ENCODE results near the gene NFIA.

NFIA gene

DNA sequence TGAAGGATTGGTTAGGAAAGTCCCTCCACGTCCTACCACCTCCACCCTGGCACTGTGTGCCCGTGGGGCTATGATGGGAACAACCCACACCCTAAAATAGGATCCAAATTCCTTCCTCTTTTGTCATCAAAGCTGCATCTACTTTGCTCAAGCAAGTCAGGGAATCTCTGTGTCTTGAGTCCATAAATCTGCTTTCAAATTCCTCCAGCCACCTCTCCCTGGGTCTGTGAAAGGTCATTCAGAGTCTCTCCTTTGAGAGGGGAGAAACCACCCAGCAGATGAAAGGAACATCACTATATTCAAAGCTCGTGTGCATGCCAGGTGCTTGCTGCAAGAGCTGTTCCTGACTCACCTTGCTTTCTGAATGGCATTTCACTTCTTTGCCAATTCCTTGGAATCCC lies 399.0 kb downstream of the NFIA start:
- Histone ChIP-seq H3K27ac (ENCODE audit: low read depth, low read length) (no peak overlapping the region), H3K4me3 (ENCODE audit: low read depth in 1 of 2, low read length in 2 of 2) (no peak overlapping the region), H3K9ac (ENCODE audit: low read length) (no peak overlapping the region), H3K9me3 (ENCODE audit: low read length) (no peaks in the 10 kb centered on the region), H3K36me3 (ENCODE audit: insufficient read depth, low read length) (no peaks in the 10 kb centered on the region), H3K4me1 (ENCODE audit: insufficient read depth, low read length) (no peaks in the 10 kb centered on the region), H3K27me3 (ENCODE audit: control insufficient read depth in 1 of 2, insufficient read depth in 2 of 2, low read length in 2 of 2) (no peaks in the 10 kb centered on the region)

DNA sequence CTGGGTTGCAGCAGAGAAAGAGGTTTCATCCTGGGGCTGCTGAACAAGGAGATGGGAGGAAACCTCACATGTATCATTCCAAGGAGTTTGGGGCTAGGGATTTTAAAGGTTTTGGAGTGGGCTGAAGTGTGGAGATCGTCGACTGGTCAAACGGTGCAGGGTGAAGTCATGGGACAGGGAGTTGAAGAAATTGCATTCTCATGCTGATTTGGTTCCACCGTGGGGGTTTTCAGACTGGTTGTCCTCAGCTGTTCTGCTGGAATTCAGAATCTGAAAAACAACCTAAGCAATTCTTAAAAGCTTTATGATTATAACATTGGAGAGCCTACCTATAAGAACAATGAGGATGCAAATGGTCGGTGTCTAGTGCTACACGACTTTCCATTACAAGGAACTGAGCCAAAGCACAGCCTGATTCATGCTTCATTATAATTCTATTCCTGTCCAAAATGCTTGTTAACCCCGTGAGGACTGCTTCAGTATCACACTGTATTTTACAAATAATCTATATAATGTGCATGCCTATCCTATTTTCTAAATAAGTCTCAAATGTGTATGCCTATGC lies 399.9 kb downstream of the NFIA start:
- Histone ChIP-seq H3K27ac (ENCODE audit: low read depth, low read length) (no peak overlapping the region), H3K4me3 (ENCODE audit: low read depth in 1 of 2, low read length in 2 of 2) (no peak overlapping the region), H3K36me3 (ENCODE audit: insufficient read depth, low read length) (no peaks in the 10 kb centered on the region), H3K9ac (ENCODE audit: low read length) (no peak overlapping the region), H3K27me3 (ENCODE audit: control insufficient read depth in 1 of 2, insufficient read depth in 2 of 2, low read length in 2 of 2) (no peaks in the 10 kb centered on the region), H3K9me3 (ENCODE audit: low read length) (no peaks in the 10 kb centered on the region), H3K4me1 (ENCODE audit: insufficient read depth, low read length) (no peaks in the 10 kb centered on the region)

DNA sequence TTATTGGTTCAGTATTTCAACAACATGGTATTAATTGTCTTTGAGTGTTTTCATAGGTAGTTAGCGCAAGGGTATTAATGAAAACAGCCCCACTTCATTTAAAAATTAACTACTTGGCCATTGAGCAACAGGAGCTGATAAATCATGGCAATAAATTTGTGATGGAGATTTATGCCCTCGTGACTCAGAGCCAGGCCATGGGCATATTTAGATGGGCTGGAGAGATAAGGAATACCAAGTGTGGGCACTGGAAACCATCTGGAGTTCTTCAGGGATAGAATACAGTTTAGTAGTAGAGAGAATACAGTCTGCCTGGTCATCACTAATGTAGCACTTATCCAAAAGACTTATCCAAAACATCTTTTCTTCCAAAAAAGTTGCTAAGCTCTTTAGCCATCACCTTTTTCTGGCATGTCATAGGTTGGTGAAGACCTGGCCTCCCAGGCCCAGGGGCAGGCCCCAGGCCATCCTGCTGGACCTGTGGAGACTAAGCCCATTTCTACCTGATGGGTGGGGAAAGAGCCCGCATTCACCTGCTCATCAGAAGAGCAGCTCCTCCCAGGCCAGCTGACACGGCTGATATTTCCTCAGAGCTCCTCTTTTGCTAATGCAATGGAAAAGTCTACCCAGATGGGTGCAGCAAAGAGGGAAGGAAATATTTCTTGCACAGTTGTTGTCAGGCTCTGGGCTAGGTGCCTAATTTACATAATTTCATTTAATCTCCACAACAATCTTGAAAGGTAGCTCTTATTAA lies 404.6 kb downstream of the NFIA start:
- Histone ChIP-seq H3K27me3 (ENCODE audit: control insufficient read depth in 1 of 2, insufficient read depth in 2 of 2, low read length in 2 of 2) (no peaks in the 10 kb centered on the region), H3K9me3 (ENCODE audit: low read length) (no peaks in the 10 kb centered on the region), H3K36me3 (ENCODE audit: insufficient read depth, low read length) (no peaks in the 10 kb centered on the region), H3K27ac (ENCODE audit: low read depth, low read length) (no peak overlapping the region), H3K4me3 (ENCODE audit: low read depth in 1 of 2, low read length in 2 of 2) (no peak overlapping the region), H3K4me1 (ENCODE audit: insufficient read depth, low read length) (peaks cover 11% of the 10 kb centered on the region), H3K9ac (ENCODE audit: low read length) (no peak overlapping the region)

DNA sequence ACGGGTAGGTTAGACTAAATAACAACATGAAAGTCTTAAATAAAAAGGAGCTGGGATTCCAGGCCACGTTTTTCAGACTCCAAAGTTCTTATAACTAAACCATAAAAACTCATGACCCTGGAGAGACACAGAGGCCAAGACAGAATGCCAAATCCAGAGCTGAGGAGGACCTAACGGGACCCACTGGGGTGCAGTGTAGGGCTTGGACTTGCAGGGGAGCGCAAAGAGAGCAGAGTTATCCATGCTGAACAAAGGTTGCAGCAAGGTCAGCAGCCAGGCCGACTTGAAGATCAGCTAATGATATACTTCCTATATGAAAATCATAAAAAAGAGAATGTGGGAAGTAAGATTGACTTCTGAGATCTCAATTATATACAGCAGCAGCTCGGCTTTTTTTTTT lies 405.4 kb downstream of the NFIA start:
- Histone ChIP-seq H3K4me3 (ENCODE audit: low read depth in 1 of 2, low read length in 2 of 2) (no peak overlapping the region), H3K9ac (ENCODE audit: low read length) (no peak overlapping the region), H3K27ac (ENCODE audit: low read depth, low read length) (no peak overlapping the region), H3K36me3 (ENCODE audit: insufficient read depth, low read length) (no peaks in the 10 kb centered on the region), H3K4me1 (ENCODE audit: insufficient read depth, low read length) (peaks cover 11% of the 10 kb centered on the region), H3K9me3 (ENCODE audit: low read length) (no peaks in the 10 kb centered on the region), H3K27me3 (ENCODE audit: control insufficient read depth in 1 of 2, insufficient read depth in 2 of 2, low read length in 2 of 2) (no peaks in the 10 kb centered on the region)

DNA sequence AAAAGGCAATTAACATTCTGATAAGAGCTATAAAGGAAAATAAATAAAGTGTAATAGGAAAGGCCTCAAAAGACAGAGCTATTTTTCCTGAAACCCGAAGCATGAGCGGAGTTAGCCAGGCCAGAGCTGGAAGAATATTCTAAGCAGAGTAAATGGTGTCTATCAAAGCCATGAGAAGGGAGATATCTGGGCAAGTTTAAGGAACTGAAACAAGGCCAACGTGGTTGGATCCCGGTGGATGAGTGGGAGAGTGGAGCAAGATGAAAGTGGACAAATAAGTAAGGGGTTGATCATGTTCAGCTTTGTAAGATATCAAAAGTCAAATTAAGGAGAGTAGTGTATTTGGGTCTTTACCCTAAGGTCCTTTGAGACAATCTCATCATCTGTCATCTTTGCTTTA lies 408.6 kb downstream of the NFIA start:
- peak overlapping the region; percentile 19 for H3K27ac ChIP-seq (ENCODE audit: low read depth, low read length)

DNA sequence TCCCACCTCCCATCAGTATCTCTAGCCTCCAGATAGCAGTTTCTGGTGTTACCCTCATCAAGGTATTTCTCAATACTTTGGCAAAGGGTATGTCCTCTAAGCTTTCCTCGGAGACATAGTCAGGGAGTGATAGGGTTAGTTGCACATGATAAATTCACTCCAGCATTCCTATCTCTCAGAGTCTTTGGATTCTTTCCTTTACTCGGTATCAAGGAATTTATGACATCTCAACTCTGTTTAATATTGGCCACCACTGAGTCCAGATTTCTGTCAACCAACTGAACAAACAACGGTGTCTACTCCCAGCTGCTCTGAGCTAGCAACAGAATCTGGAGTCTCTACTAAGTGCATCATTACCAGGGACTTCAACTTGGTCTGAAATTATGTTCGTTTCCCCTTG lies 409.1 kb downstream of the NFIA start:
- H3K9me3 ChIP-seq (ENCODE audit: low read length), result no peaks in the 10 kb centered on the region
- H3K36me3 ChIP-seq (ENCODE audit: insufficient read depth, low read length), result no peaks in the 10 kb centered on the region
- peak overlapping the region; percentile 19 for H3K27ac ChIP-seq (ENCODE audit: low read depth, low read length)
- no peak overlapping the region for H3K9ac ChIP-seq (ENCODE audit: low read length)
- H3K27me3 ChIP-seq (ENCODE audit: control insufficient read depth in 1 of 2, insufficient read depth in 2 of 2, low read length in 2 of 2), result no peaks in the 10 kb centered on the region
- H3K4me1 ChIP-seq (ENCODE audit: insufficient read depth, low read length), result peaks cover 11% of the 10 kb centered on the region
- no peak overlapping the region for H3K4me3 ChIP-seq (ENCODE audit: low read depth in 1 of 2, low read length in 2 of 2)

More for the DNA sequence above, 408.6 kb downstream of the NFIA start:
- Histone ChIP-seq H3K4me3 (ENCODE audit: low read depth in 1 of 2, low read length in 2 of 2) (no peak overlapping the region), H3K9ac (ENCODE audit: low read length) (no peak overlapping the region), H3K4me1 (ENCODE audit: insufficient read depth, low read length) (peaks cover 11% of the 10 kb centered on the region), H3K36me3 (ENCODE audit: insufficient read depth, low read length) (no peaks in the 10 kb centered on the region), H3K27me3 (ENCODE audit: control insufficient read depth in 1 of 2, insufficient read depth in 2 of 2, low read length in 2 of 2) (no peaks in the 10 kb centered on the region), H3K9me3 (ENCODE audit: low read length) (no peaks in the 10 kb centered on the region)

DNA sequence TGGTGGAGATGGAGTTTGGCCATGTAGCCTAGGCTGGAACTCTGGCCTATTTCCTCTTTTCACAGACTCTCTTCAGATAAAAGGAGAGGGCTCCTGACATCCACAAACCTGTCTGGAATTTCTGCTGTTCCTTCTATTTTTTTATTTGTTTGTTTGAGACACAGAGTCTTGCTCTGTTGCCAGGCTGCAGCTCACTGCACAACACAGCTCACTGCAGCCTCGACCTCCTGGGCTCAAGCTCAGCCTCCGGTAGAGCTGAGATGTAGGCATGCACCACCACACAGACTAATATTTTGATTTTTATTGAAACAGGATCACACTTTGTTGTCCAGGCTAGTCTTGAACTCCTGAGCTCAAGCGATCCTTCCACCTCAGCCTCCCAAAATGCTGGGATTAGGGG lies 411.6 kb downstream of the NFIA start:
- Histone ChIP-seq H3K9ac (ENCODE audit: low read length) (no peak overlapping the region), H3K9me3 (ENCODE audit: low read length) (no peaks in the 10 kb centered on the region), H3K27ac (ENCODE audit: low read depth, low read length) (no peak overlapping the region), H3K36me3 (ENCODE audit: insufficient read depth, low read length) (no peaks in the 10 kb centered on the region), H3K4me1 (ENCODE audit: insufficient read depth, low read length) (peaks cover 11% of the 10 kb centered on the region), H3K27me3 (ENCODE audit: control insufficient read depth in 1 of 2, insufficient read depth in 2 of 2, low read length in 2 of 2) (no peaks in the 10 kb centered on the region), H3K4me3 (ENCODE audit: low read depth in 1 of 2, low read length in 2 of 2) (no peak overlapping the region)

DNA sequence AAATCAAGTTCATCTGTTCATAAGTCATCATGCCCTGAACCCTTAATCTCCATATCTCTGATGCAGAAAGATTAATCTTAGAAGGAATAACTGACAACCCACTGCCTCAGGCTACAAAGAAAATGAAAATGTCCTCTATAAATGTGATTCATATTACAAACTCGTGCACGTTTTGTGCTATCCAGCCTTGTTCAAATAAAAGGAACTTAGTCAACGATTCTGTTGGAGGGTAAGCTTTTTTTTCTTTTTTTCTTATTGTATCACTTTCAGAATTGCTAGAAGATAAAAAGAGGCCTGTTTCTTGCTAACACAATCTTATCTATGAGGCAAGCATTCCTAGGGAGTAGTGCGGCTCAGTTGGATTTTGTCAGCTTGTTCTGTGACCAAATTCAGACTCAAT lies 414.1 kb downstream of the NFIA start:
- Histone ChIP-seq H3K36me3 (ENCODE audit: insufficient read depth, low read length) (no peaks in the 10 kb centered on the region), H3K27me3 (ENCODE audit: control insufficient read depth in 1 of 2, insufficient read depth in 2 of 2, low read length in 2 of 2) (no peaks in the 10 kb centered on the region), H3K4me3 (ENCODE audit: low read depth in 1 of 2, low read length in 2 of 2) (no peak overlapping the region), H3K27ac (ENCODE audit: low read depth, low read length) (no peak overlapping the region), H3K9ac (ENCODE audit: low read length) (no peak overlapping the region), H3K9me3 (ENCODE audit: low read length) (no peaks in the 10 kb centered on the region), H3K4me1 (ENCODE audit: insufficient read depth, low read length) (peaks cover 4% of the 10 kb centered on the region)

DNA sequence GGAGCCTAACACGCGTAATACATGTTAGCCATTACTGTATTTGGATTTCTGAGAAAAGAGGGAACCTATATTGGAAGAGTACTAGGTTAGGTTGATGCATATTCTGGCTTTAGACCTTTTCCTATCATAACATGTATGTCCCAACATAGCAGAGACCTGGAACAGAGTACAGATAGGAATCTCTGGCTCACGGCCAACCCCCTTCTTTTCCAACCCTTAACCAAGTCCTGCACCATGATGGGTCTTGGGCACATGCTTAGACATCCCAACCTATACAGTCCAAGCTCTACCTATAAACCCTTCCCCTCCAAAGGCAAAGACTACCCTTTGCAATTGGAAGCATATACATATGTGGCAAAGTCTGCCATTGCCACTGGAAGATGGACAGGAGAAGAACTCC lies 414.7 kb downstream of the NFIA start:
- H3K36me3 ChIP-seq (ENCODE audit: insufficient read depth, low read length), result no peaks in the 10 kb centered on the region
- no peaks in the 10 kb centered on the region for H3K9me3 ChIP-seq (ENCODE audit: low read length)
- no peak overlapping the region for H3K9ac ChIP-seq (ENCODE audit: low read length)
- H3K4me1 ChIP-seq (ENCODE audit: insufficient read depth, low read length), result no peaks in the 10 kb centered on the region
- no peaks in the 10 kb centered on the region for H3K27me3 ChIP-seq (ENCODE audit: control insufficient read depth in 1 of 2, insufficient read depth in 2 of 2, low read length in 2 of 2)
- H3K27ac ChIP-seq (ENCODE audit: low read depth, low read length), result no peak overlapping the region
- no peak overlapping the region for H3K4me3 ChIP-seq (ENCODE audit: low read depth in 1 of 2, low read length in 2 of 2)

DNA sequence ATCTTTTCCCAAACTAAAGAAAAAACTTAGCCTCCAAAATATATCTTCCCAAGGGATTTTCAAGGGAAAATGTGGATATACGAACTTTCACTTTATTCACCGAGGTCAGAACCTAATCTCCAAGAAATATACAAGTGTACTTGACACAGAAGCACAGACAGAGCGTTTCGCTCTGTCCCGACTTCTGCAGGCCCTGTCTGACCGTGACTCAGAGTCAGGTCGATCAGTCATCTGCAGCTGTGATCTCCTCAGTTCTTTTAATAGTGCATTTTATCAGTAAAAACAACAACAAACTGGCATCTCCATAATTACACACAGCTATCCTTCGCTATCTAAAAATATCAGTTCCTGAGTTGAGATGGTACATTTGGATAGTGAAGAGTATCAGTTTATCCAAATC lies 416.0 kb downstream of the NFIA start:
- H3K9ac ChIP-seq (ENCODE audit: low read length), result no peak overlapping the region
- no peaks in the 10 kb centered on the region for H3K4me1 ChIP-seq (ENCODE audit: insufficient read depth, low read length)
- H3K27me3 ChIP-seq (ENCODE audit: control insufficient read depth in 1 of 2, insufficient read depth in 2 of 2, low read length in 2 of 2), result no peaks in the 10 kb centered on the region
- no peaks in the 10 kb centered on the region for H3K9me3 ChIP-seq (ENCODE audit: low read length)
- no peak overlapping the region for H3K27ac ChIP-seq (ENCODE audit: low read depth, low read length)
- no peaks in the 10 kb centered on the region for H3K36me3 ChIP-seq (ENCODE audit: insufficient read depth, low read length)
- no peak overlapping the region for H3K4me3 ChIP-seq (ENCODE audit: low read depth in 1 of 2, low read length in 2 of 2)

DNA sequence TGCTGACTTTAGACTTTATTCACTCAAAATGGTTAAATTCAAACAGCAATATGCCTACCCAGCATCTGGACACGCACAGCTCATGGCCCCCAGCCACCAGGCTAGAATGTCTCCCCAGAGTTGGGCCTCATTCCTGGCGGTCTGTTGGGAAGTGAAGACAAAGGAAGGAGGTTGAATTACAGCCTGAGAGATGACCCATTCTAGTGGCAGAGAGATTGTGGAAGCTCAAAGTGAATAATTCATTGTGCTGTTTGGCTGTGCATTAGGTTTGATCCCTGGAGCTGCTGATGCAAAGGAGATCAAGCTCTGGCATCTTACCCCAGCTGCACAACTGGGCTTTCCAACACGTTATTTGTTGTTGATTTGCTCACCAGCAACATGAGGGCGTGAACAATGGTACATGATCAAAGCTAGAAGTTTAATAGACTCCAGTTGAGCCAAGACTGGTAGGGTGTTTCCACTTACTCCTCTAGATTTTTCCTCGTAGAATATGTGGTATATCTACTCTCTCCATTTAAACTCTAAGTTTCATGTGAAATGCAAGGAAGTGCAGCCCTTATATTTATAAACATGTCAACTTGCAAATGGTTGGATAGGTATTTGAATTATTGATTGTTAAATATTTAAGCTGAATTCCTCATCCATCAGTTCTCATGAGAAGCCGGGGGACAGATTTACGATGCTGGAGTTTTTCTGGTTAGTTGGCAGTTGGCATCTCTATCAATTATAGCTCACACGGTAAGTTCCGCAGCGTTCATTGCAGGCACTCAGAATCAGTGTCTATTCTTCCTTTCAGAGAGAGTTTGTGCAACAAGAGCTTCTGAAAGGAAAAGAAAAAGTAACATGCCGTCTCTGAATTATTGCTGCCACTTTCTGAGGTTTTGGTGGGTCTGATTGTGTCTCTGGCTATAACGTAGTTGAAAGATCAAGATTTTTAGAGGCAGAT lies 419.9 kb downstream of the NFIA start:
- Histone ChIP-seq H3K4me1 (ENCODE audit: insufficient read depth, low read length) (no peaks in the 10 kb centered on the region), H3K9ac (ENCODE audit: low read length) (no peak overlapping the region), H3K9me3 (ENCODE audit: low read length) (no peaks in the 10 kb centered on the region), H3K36me3 (ENCODE audit: insufficient read depth, low read length) (no peaks in the 10 kb centered on the region), H3K27me3 (ENCODE audit: control insufficient read depth in 1 of 2, insufficient read depth in 2 of 2, low read length in 2 of 2) (no peaks in the 10 kb centered on the region), H3K27ac (ENCODE audit: low read depth, low read length) (no peak overlapping the region), H3K4me3 (ENCODE audit: low read depth in 1 of 2, low read length in 2 of 2) (no peak overlapping the region)

Measured in muscle layer of colon (tissue), 2 donors.